Activated naive CD8-positive, alpha-beta T cell treated with anti-CD3 and anti-CD28 coated beads, Interleukin-2, amount 50 U/mL, for 24 hours (primary cell): ENCODE data around the gene EIF1AD.

ENCODE experiments used
- ATAC-seq: fragments of 150-1000 bp; cut with Tn5 transposase; one replicate; pipeline ENCODE4 v1.10.0; 2021
- DNase-seq: peaks from one replicate; pipeline ENCODE4 v3.0.0; 2021
- H3K27ac Mint-ChIP-seq: one replicate; pipeline ENCODE4 v1.8.0; 2021; ENCODE audit warnings: mild to moderate bottlenecking, mixed read lengths
- H3K27me3 Mint-ChIP-seq: one replicate; pipeline ENCODE4 v1.8.0; 2021; ENCODE audit warnings: mixed read lengths
- H3K36me3 Mint-ChIP-seq: one replicate; pipeline ENCODE4 v1.8.0; 2021; ENCODE audit warnings: low read depth, mixed read lengths
- H3K4me1 Mint-ChIP-seq: one replicate; pipeline ENCODE4 v1.8.0; 2021; ENCODE audit warnings: mixed read lengths
- H3K4me3 Mint-ChIP-seq: one replicate; pipeline ENCODE4 v1.8.0; 2021; ENCODE audit warnings: mild to moderate bottlenecking, moderate library complexity, mixed read lengths
- H3K9me3 Mint-ChIP-seq: one replicate; pipeline ENCODE4 v1.8.0; 2021; ENCODE audit warnings: mixed read lengths

EIF1AD gene

GRCh38 chr11:65997286-65997685, 4.7 kb downstream of the EIF1AD start:
- no peak for DNase-seq
- H3K4me3 Mint-ChIP-seq: no peak overlapping the region
- no peak for ATAC-seq
- no peaks in the 10 kb centered on the region for H3K27me3 Mint-ChIP-seq
- no peaks in the 10 kb centered on the region for H3K9me3 Mint-ChIP-seq
- H3K27ac Mint-ChIP-seq: peak overlapping the region; percentile 37
- peaks cover 40% of the 10 kb centered on the region for H3K36me3 Mint-ChIP-seq
- peaks cover 28% of the 10 kb centered on the region for H3K4me1 Mint-ChIP-seq

GRCh38 chr11:65992056-65992455, 9.9 kb downstream of the EIF1AD start:
- Mint-ChIP-seq H3K9me3 (no peaks in the 10 kb centered on the region), H3K36me3 (peaks cover 10% of the 10 kb centered on the region), H3K4me3 (no peak overlapping the region), H3K27ac (no peak overlapping the region), H3K27me3 (no peaks in the 10 kb centered on the region), H3K4me1 (peaks cover 6% of the 10 kb centered on the region)
- ATAC-seq (no peak), DNase-seq (no peak)

- Mint-ChIP-seq H3K27me3 (no peaks in the 10 kb centered on the region), H3K4me3 (no peak overlapping the region), H3K36me3 (peaks cover 7% of the 10 kb centered on the region), H3K9me3 (no peaks in the 10 kb centered on the region), H3K27ac (peak overlapping the region; percentile 78), H3K4me1 (peaks cover 6% of the 10 kb centered on the region)
- peak; percentile 88 for DNase-seq
- ATAC-seq: peak; percentile 100
Measured at GRCh38 chr11:65988791-65989592, 13.0 kb downstream of the EIF1AD start.

- ATAC-seq (no peak), DNase-seq (no peak)
- Mint-ChIP-seq H3K27me3 (no peaks in the 10 kb centered on the region), H3K36me3 (peaks cover 7% of the 10 kb centered on the region), H3K9me3 (no peaks in the 10 kb centered on the region), H3K4me1 (peaks cover 6% of the 10 kb centered on the region), H3K4me3 (no peak overlapping the region), H3K27ac (no peak overlapping the region)
Measured at GRCh38 chr11:65987336-65987735, 14.6 kb downstream of the EIF1AD start.

- H3K4me1 Mint-ChIP-seq: no peaks in the 10 kb centered on the region
- no peak overlapping the region for H3K4me3 Mint-ChIP-seq
- H3K9me3 Mint-ChIP-seq: no peaks in the 10 kb centered on the region
- no peak overlapping the region for H3K27ac Mint-ChIP-seq
- no peaks in the 10 kb centered on the region for H3K36me3 Mint-ChIP-seq
- DNase-seq (no peak), ATAC-seq (no peak)
- H3K27me3 Mint-ChIP-seq: no peaks in the 10 kb centered on the region
Measured at GRCh38 chr11:65983589-65983987, 18.4 kb downstream of the EIF1AD start.

GRCh38 chr11:65982824-65983588, 19.0 kb downstream of the EIF1AD start:
- no peaks in the 10 kb centered on the region for H3K9me3 Mint-ChIP-seq
- H3K27me3 Mint-ChIP-seq: no peaks in the 10 kb centered on the region
- DNase-seq (no peak), ATAC-seq (no peak)
- H3K27ac Mint-ChIP-seq: no peak overlapping the region
- H3K4me1 Mint-ChIP-seq: no peaks in the 10 kb centered on the region
- no peak overlapping the region for H3K4me3 Mint-ChIP-seq
- H3K36me3 Mint-ChIP-seq: no peaks in the 10 kb centered on the region

- Mint-ChIP-seq H3K4me3 (no peak overlapping the region), H3K9me3 (no peaks in the 10 kb centered on the region), H3K27me3 (no peaks in the 10 kb centered on the region), H3K36me3 (no peaks in the 10 kb centered on the region), H3K4me1 (no peaks in the 10 kb centered on the region), H3K27ac (no peak overlapping the region)
- no peak for ATAC-seq
- DNase-seq: no peak
Measured at GRCh38 chr11:65981972-65982823, 19.8 kb downstream of the EIF1AD start.

GRCh38 chr11:65981101-65981740, 20.7 kb downstream of the EIF1AD start:
- Mint-ChIP-seq H3K4me1 (no peaks in the 10 kb centered on the region), H3K9me3 (no peaks in the 10 kb centered on the region), H3K36me3 (no peaks in the 10 kb centered on the region), H3K4me3 (no peak overlapping the region), H3K27ac (no peak overlapping the region), H3K27me3 (no peaks in the 10 kb centered on the region)
- DNase-seq (no peak), ATAC-seq (no peak)

GRCh38 chr11:65979261-65979759, 22.6 kb downstream of the EIF1AD start:
- no peak overlapping the region for H3K4me3 Mint-ChIP-seq
- H3K4me1 Mint-ChIP-seq: no peaks in the 10 kb centered on the region
- H3K27me3 Mint-ChIP-seq: no peaks in the 10 kb centered on the region
- H3K9me3 Mint-ChIP-seq: no peaks in the 10 kb centered on the region
- no peak overlapping the region for H3K27ac Mint-ChIP-seq
- no peak for ATAC-seq
- DNase-seq: no peak
- peaks cover 6% of the 10 kb centered on the region for H3K36me3 Mint-ChIP-seq

- no peak for ATAC-seq
- no peak for DNase-seq
- Mint-ChIP-seq H3K4me1 (no peaks in the 10 kb centered on the region), H3K4me3 (no peak overlapping the region), H3K9me3 (no peaks in the 10 kb centered on the region), H3K27me3 (no peaks in the 10 kb centered on the region), H3K27ac (no peak overlapping the region), H3K36me3 (peaks cover 8% of the 10 kb centered on the region)
Measured at GRCh38 chr11:65978391-65979238, 23.3 kb downstream of the EIF1AD start.

- H3K27ac Mint-ChIP-seq: no peak overlapping the region
- no peaks in the 10 kb centered on the region for H3K4me1 Mint-ChIP-seq
- no peak for ATAC-seq
- H3K36me3 Mint-ChIP-seq: peaks cover 12% of the 10 kb centered on the region
- H3K9me3 Mint-ChIP-seq: no peaks in the 10 kb centered on the region
- H3K4me3 Mint-ChIP-seq: no peak overlapping the region
- no peak for DNase-seq
- H3K27me3 Mint-ChIP-seq: no peaks in the 10 kb centered on the region
Measured at GRCh38 chr11:65977621-65978390, 24.2 kb downstream of the EIF1AD start.

- Mint-ChIP-seq H3K27me3 (no peaks in the 10 kb centered on the region), H3K4me1 (no peaks in the 10 kb centered on the region), H3K4me3 (no peak overlapping the region), H3K36me3 (peaks cover 18% of the 10 kb centered on the region), H3K27ac (no peak overlapping the region), H3K9me3 (no peaks in the 10 kb centered on the region)
- DNase-seq (no peak), ATAC-seq (no peak)
Measured at GRCh38 chr11:65976216-65977176, 25.5 kb downstream of the EIF1AD start.
